Smooth muscle cell (in vitro differentiated cells): ENCODE measurements around the gene PRELID1. TPM values are rescaled to one million over a fixed set of nuclear protein-coding genes. Genes with fewer than 3 reads are reported as not detected.
A peak's percentile ranks its signal among the peaks of the same experiment; 100 is the strongest.
"Not testable (repeated sequence)": the region's sequence is repeated elsewhere in the genome, so short reads cannot be mapped to it uniquely, and the experiment has no call there.

ENCODE experiments used
- DNase-seq: peaks from one replicate; lab custom pipeline; 2025; ENCODE audit not compliant: unreplicated experiment; lab: John Stamatoyannopoulos, UW
- H2AFZ ChIP-seq: fragments of 200-600 bp; sonication (generic); 2 replicates; pipeline ENCODE4 v1.6.0; 2016; ENCODE audit warnings: antibody characterized with exemption, low read depth, mild to moderate bottlenecking
- H3F3A ChIP-seq: fragments of 200-600 bp; sonication (generic); 2 replicates; pipeline ENCODE4 v1.6.0; 2017; ENCODE audit warnings: antibody characterized with exemption, low read depth
- H3K27ac ChIP-seq: fragments of 200-600 bp; sonication (generic); 2 replicates; pipeline ENCODE4 v1.5.1; 2016; ENCODE audit warnings: low read depth, mild to moderate bottlenecking
- H3K27me3 ChIP-seq: fragments of 200-600 bp; sonication (generic); 2 replicates; pipeline ENCODE4 v1.6.1; 2016; ENCODE audit warnings: low read depth, mild to moderate bottlenecking
- H3K36me3 ChIP-seq: fragments of 200-600 bp; sonication (generic); 2 replicates; pipeline ENCODE4 v1.5.1; 2016; ENCODE audit warnings: low read depth
- H3K4me1 ChIP-seq: fragments of 200-600 bp; sonication (generic); 2 replicates; pipeline ENCODE4 v1.5.1; 2016; ENCODE audit warnings: low read depth
- H3K4me2 ChIP-seq: fragments of 200-600 bp; sonication (generic); 2 replicates; pipeline ENCODE4 v1.6.0; 2016; ENCODE audit warnings: mild to moderate bottlenecking
- H3K4me3 ChIP-seq: fragments of 200-600 bp; sonication (generic); 2 replicates; pipeline ENCODE4 v1.5.1; 2016; ENCODE audit warnings: mild to moderate bottlenecking
- H3K79me2 ChIP-seq: fragments of 200-600 bp; sonication (generic); 2 replicates; pipeline ENCODE4 v1.6.0; 2016; ENCODE audit warnings: low read depth, mild to moderate bottlenecking
- H3K9ac ChIP-seq: fragments of 200-600 bp; sonication (generic); 2 replicates; pipeline ENCODE4 v1.6.0; 2016; ENCODE audit warnings: low read depth
- H3K9me3 ChIP-seq: fragments of 200-600 bp; sonication (generic); replicated peaks from 2 replicates; pipeline ENCODE4 v1.5.1; 2016; ENCODE audit warnings: low read depth
- H4K20me1 ChIP-seq: fragments of 200-600 bp; sonication (generic); 2 replicates; pipeline ENCODE4 v1.6.0; 2016; ENCODE audit warnings: low read depth
- CTCF ChIP-seq: fragments of 200-600 bp; sonication (generic); IDR thresholded peaks from 2 replicates; pipeline ENCODE4 v1.5.1; 2017; ENCODE audit warnings: borderline replicate concordance, mild to moderate bottlenecking, antibody characterized with exemption; ENCODE audit not compliant: insufficient read depth, poor library complexity, severe bottlenecking
- WGBS: methylation state at CpG from one replicate; pipeline ENCODE4 v1.1.7; 2016; ENCODE audit warnings: low lambda C conversion rate; 5-methylcytosine and 5-hydroxymethylcytosine counted together
- polyA plus RNA-seq: library from polyadenylated mRNA; unstranded; fragments of >200 nt; fragmentation: Nextera tagmentation; extraction: Ambion mirVana; gene quantifications from 2 replicates; pipeline ENCODE4 v1.2.1, GENCODE V29; 2016
- total RNA-seq: library from RNA; depleted of rRNA; stranded (reverse); fragments of >200 nt; gene quantifications from 2 replicates; pipeline ENCODE4 v1.2.3, GENCODE V29; 2014

PRELID1 gene
- total RNA-seq (132 and 197 TPM in 2 replicates), polyA plus RNA-seq (264 and 268 TPM in 2 replicates)

GRCh38 chr5:177303121-177303924 lies at the start of gene PRELID1, which contains the start of gene RAB24:
TSS of gene PRELID1 (plus strand) at chr5:177303799. CDS start at chr5:177303986, 187 bp downstream.
TSS of gene RAB24 (minus strand) at chr5:177303719. CDS start at chr5:177303288, 431 bp downstream.
- no peaks in the 10 kb centered on the region for H3K9me3 ChIP-seq
- no peaks in the 10 kb centered on the region for H3K27me3 ChIP-seq
- H4K20me1 ChIP-seq: peaks cover 21% of the 10 kb centered on the region
- peaks cover 12% of the 10 kb centered on the region for H3K4me1 ChIP-seq
- peak; percentile 39 for TF ChIP-seq CTCF
- peaks cover 28% of the 10 kb centered on the region for H3F3A ChIP-seq
- no peaks in the 10 kb centered on the region for H3K36me3 ChIP-seq
- peak within 1 kb of the TSS; percentile 100 for H3K4me2 ChIP-seq
- WGBS: under 1% methylated on average over 57 of the region's 100 CpGs
- peaks cover 30% of the 10 kb centered on the region for H3K79me2 ChIP-seq
- peak; percentile 74 for DNase-seq
- peak within 1 kb of the TSS; percentile 66 for H2AFZ ChIP-seq
- H3K27ac ChIP-seq: peak within 1 kb of the TSS; percentile 96
- H3K9ac ChIP-seq: peak within 1 kb of the TSS; percentile 97
- H3K4me3 ChIP-seq: peak within 1 kb of the TSS; percentile 100

- Histone ChIP-seq H3K4me3 (no peak overlapping the region), H3K4me1 (no peaks in the 10 kb centered on the region), H2AFZ (no peak overlapping the region), H3K36me3 (peaks cover 24% of the 10 kb centered on the region), H3K27ac (no peak overlapping the region), H3K4me2 (no peak overlapping the region), H3K9me3 (no peaks in the 10 kb centered on the region), H3F3A (no peaks in the 10 kb centered on the region), H3K27me3 (no peaks in the 10 kb centered on the region), H3K9ac (no peak overlapping the region), H4K20me1 (peaks cover 28% of the 10 kb centered on the region), H3K79me2 (peaks cover 7% of the 10 kb centered on the region)
- 87% methylated on average over 5 of the region's 5 CpGs for WGBS
- TF ChIP-seq CTCF: no peak
- no peak for DNase-seq
Measured at GRCh38 chr5:177256296-177256695, 47.3 kb upstream of the PRELID1 start.

GRCh38 chr5:177258711-177259110 lies 44.9 kb upstream of the PRELID1 start:
- not testable (repeated sequence) for H3K9ac ChIP-seq, H3K4me2 ChIP-seq, H3K4me3 ChIP-seq, H3K9me3 ChIP-seq, H3K27me3 ChIP-seq, H3K27ac ChIP-seq, H3K79me2 ChIP-seq, H3F3A ChIP-seq, DNase-seq, H3K4me1 ChIP-seq, H2AFZ ChIP-seq
- WGBS: over 99% methylated on average over 7 of the region's 7 CpGs
- Histone ChIP-seq H3K36me3 (peaks cover 15% of the 10 kb centered on the region), H4K20me1 (peaks cover 22% of the 10 kb centered on the region)

- Histone ChIP-seq H2AFZ (no peak overlapping the region), H3K79me2 (no peaks in the 10 kb centered on the region), H3K4me1 (no peaks in the 10 kb centered on the region), H3K36me3 (peaks cover 15% of the 10 kb centered on the region), H3K27me3 (no peaks in the 10 kb centered on the region), H3K9me3 (no peaks in the 10 kb centered on the region), H3K4me2 (no peak overlapping the region), H3F3A (no peaks in the 10 kb centered on the region), H3K9ac (no peak overlapping the region), H3K4me3 (no peak overlapping the region), H3K27ac (no peak overlapping the region), H4K20me1 (peaks cover 8% of the 10 kb centered on the region)
- TF ChIP-seq CTCF: no peak
- 97% methylated on average over 7 of the region's 7 CpGs for WGBS
- no peak for DNase-seq
Measured at GRCh38 chr5:177260961-177261360, 42.6 kb upstream of the PRELID1 start.
